Duodenal mucosa (tissue), 2 donors: ENCODE data around the gene DMRTC2.

Experiments used
- H3K27ac ChIP-seq: one replicate; pipeline ENCODE4 v1.7.0; 2013; ENCODE audit warnings: low read depth, low read length
- H3K27me3 ChIP-seq, 2 donors: one replicate each; pipeline ENCODE4 v1.7.0; 2013; ENCODE audit warnings: low read length in 2 of 2, control low read depth in 1 of 2; ENCODE audit not compliant: insufficient read depth in 2 of 2, control insufficient read depth in 1 of 2
- H3K36me3 ChIP-seq, 2 donors: one replicate each; pipeline ENCODE4 v1.7.0; 2013; ENCODE audit warnings: low read length in 2 of 2, control low read depth in 1 of 2; ENCODE audit not compliant: insufficient read depth in 2 of 2, control insufficient read depth in 1 of 2
- H3K4me1 ChIP-seq, 2 donors: one replicate each; pipeline ENCODE4 v1.7.0; 2013; ENCODE audit warnings: low read length in 2 of 2, control low read depth in 1 of 2; ENCODE audit not compliant: insufficient read depth in 2 of 2, control insufficient read depth in 1 of 2
- H3K4me3 ChIP-seq, 2 donors: one replicate each; pipeline ENCODE4 v1.7.0; 2013; ENCODE audit warnings: low read length in 2 of 2, low read depth in 1 of 2
- H3K9ac ChIP-seq, 2 donors: one replicate each; pipeline ENCODE4 v1.7.0; 2013; ENCODE audit warnings: low read length in 2 of 2, low read depth in 1 of 2
- H3K9me3 ChIP-seq, 2 donors: one replicate each; pipeline ENCODE4 v1.7.0; 2013; ENCODE audit warnings: low read length in 2 of 2, control low read depth in 1 of 2; ENCODE audit not compliant: control insufficient read depth in 1 of 2

The DMRTC2 gene

DNA sequence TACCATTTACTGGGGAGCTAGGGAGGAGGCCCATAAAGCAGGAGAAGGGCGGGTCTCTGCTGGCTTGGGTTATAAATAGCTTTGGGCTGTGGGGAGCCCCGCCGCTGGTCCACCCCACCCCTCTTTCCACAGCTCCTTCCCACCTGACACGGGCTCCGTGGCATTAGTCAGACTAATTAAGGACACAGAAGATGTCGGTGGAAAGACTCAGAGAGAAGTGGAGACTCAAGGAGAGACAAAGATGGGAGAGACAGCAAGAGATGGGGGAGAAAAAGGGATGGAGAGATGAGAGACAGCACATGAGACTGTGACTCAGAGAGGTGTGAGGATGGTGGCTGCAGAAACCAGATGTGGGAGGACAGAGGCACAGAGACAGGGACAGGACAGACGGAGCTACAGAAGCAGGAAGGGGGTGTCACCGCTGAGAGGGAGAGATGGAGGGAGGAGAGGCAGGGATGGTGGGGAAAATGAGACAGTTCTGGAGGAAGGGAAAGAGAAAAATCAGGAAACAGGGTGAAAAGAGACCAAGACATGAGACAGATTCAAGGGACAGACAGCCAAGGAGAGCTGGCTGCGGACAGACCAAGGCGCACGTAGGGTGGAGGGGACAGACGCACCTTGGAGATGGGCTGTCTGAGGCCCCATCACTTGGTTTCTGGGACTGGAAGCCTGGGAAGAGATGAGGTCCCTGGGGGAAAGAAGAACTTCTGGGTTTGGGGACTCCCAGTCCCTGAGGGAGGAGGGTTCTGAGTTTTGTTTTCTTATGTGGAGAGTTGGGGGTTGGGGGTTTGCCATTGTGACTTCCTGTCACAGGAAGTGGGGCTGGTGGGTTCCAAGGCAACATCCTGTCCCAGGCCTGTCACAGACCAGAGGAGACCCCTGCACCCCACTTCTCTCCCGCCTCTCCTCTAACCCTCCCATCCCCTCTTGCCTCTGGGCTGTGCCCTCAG lies 42.2 kb downstream of the DMRTC2 start:
- peak overlapping the region; percentile 13 to 56 for H3K4me3 ChIP-seq
- H3K36me3 ChIP-seq, result peaks cover 12 to 26% of the 10 kb centered on the region in 2 donors
- H3K27ac ChIP-seq, result peak overlapping the region; percentile 12
- H3K4me1 ChIP-seq, result peaks cover 35 to 45% of the 10 kb centered on the region in 2 donors
- H3K9me3 ChIP-seq, result no peaks in the 10 kb centered on the region
- peak overlapping the region in 1 of 2 donors; percentile 18 for H3K9ac ChIP-seq
- no peaks in the 10 kb centered on the region for H3K27me3 ChIP-seq

DNA sequence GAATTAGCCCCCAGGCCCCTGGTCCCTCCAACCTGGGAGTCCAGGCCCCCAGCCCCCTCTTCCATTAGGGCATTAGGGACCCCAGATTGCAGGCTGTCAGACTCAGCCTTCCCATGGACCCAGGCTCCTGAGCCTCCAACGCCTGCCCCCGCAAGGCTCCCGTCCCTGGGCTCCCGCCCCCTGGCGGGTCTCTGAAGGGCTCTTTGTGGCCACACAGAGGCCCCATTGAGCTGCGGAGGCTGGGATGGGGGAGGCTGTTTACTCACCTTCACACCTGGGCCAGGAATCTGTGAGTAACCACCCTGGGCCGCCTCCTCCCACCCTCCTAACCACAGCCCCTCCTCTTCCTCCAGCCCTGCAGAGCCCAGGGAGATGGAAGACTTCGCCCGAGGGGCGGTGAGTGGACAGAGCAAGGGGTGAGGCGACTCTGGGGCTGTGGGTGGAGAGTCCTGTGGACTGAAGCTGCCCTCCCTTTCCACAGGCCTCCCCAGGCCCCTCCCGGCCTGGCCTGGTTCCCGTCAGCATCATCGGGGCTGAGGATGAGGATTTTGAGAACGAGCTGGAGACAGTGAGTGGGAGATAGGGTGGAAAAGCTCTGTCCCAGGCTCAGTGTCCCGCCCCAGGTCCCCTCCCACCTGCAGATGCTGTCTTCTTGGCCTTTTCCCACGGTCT lies 43.0 kb downstream of the DMRTC2 start:
- no peak overlapping the region for H3K27ac ChIP-seq
- no peak overlapping the region for H3K9ac ChIP-seq

DNA sequence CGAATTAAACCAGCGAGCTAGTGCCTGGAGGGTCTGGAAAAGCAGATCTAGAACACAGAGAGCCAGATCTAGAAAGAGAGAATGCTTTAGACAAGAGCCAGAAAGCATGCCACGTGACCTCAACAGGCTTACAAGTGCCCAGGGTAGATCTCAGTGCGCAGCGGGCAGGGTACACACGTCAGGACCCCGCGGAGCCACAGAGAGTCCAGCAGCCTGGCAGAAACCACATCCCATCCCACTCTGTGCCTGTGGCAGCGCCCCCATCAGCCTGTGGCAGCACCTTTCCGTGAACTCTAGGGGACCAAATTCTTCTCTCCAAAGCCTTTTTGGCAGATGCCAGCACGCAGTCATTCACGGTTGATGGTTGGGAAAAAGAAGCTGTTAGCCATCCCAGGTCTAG lies 44.1 kb downstream of the DMRTC2 start:
- peaks cover 31 to 39% of the 10 kb centered on the region in 2 donors for H3K4me1 ChIP-seq
- no peak overlapping the region for H3K4me3 ChIP-seq
- no peak overlapping the region for H3K27ac ChIP-seq
- no peak overlapping the region for H3K9ac ChIP-seq
- no peaks in the 10 kb centered on the region for H3K27me3 ChIP-seq
- peaks cover 16 to 37% of the 10 kb centered on the region in 2 donors for H3K36me3 ChIP-seq
- no peaks in the 10 kb centered on the region for H3K9me3 ChIP-seq

More for the DNA sequence above, 43.0 kb downstream of the DMRTC2 start:
- Histone ChIP-seq H3K4me3 (peak overlapping the region in 1 of 2 donors; percentile 10), H3K4me1 (peaks cover 35 to 45% of the 10 kb centered on the region in 2 donors), H3K9me3 (no peaks in the 10 kb centered on the region), H3K36me3 (peaks cover 16 to 34% of the 10 kb centered on the region in 2 donors), H3K27me3 (no peaks in the 10 kb centered on the region)

DNA sequence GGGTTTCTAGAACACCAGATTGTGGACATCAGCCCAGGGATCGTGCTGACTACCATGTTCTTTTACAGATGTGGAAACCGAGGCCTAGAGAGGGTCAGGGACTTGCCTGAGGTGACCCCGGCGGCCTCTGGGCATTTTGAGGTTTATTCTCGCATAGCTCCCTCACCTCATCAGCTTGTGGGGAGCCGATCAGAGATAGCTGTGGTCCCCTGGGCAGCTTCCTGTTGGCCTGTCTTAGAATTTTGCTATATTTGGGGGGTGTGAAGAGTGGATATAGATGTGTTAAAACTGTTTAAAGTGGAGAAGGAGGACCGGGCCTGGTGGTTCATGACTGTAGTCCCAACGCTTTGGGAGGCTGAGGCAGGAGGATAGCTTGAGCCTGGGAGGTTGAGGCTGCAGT lies 45.1 kb downstream of the DMRTC2 start:
- Histone ChIP-seq H3K36me3 (peaks cover 23 to 43% of the 10 kb centered on the region in 2 donors), H3K27ac (no peak overlapping the region), H3K9ac (no peak overlapping the region), H3K4me1 (peaks cover 31 to 35% of the 10 kb centered on the region in 2 donors), H3K4me3 (no peak overlapping the region), H3K9me3 (no peaks in the 10 kb centered on the region), H3K27me3 (no peaks in the 10 kb centered on the region)

DNA sequence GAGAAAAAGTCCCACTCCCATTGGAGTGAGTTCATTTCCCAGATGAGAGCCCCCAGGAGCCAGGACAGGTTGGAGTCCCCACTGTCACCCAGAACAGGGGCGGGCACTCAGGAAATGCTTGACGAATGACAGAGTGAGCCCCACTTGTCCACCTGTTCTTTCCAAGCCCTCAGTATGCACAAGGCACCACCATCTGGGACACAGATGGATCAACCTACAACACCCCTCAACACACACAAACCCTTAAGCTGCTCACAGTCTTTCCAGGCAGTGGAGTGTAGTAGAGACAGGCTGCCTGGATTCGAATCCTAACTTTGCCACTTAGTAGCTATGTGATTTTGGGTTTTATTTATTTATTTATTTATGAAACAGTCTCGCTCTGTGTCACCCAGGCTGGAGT lies 46.1 kb downstream of the DMRTC2 start:
- Histone ChIP-seq H3K27me3 (no peaks in the 10 kb centered on the region), H3K4me1 (peaks cover 24% of the 10 kb centered on the region in 2 donors), H3K36me3 (peaks cover 33 to 54% of the 10 kb centered on the region in 2 donors), H3K4me3 (no peak overlapping the region), H3K9ac (no peak overlapping the region), H3K9me3 (no peaks in the 10 kb centered on the region), H3K27ac (no peak overlapping the region)

DNA sequence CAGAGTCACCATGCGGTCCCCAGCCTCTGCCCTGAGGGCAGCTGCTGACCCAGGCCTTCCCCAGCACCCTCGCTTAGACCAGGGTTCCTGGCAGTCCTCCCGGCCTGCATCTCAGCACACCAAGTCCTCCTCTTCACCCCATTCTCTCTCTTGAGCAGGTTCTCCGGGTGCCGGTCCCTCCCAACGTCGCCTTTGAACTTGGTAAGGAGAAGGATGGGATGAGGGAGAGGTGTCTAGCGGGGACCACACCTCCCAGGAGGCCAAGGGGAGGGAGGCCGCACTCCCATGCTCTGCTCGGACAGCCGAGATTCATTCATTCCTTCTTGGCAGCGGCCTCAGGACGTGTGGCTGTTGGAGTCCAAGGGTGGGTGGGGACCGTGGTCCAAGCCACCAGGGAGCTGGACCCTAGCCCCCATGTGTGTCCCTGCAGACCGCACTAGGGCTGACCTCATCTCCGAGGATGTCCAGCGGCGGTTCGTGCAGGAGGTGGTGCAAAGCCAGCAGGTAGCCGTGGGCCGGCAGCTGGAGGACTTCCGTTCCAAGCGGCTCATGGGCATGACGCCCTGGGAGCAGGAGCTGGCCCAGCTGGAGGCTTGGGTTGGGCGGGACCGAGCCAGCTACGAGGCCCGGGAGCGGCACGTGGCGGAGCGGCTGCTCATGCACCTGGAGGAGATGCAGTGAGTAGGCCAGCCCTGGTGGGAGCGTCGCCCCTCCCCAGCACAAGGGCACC lies 47.5 kb downstream of the DMRTC2 start:
- H3K9ac ChIP-seq, result no peak overlapping the region
- no peak overlapping the region for H3K4me3 ChIP-seq
- H3K27ac ChIP-seq, result no peak overlapping the region
- H3K4me1 ChIP-seq, result peaks cover 10 to 11% of the 10 kb centered on the region in 2 donors
- no peaks in the 10 kb centered on the region for H3K27me3 ChIP-seq
- H3K36me3 ChIP-seq, result peaks cover 37 to 60% of the 10 kb centered on the region in 2 donors
- H3K9me3 ChIP-seq, result no peaks in the 10 kb centered on the region

DNA sequence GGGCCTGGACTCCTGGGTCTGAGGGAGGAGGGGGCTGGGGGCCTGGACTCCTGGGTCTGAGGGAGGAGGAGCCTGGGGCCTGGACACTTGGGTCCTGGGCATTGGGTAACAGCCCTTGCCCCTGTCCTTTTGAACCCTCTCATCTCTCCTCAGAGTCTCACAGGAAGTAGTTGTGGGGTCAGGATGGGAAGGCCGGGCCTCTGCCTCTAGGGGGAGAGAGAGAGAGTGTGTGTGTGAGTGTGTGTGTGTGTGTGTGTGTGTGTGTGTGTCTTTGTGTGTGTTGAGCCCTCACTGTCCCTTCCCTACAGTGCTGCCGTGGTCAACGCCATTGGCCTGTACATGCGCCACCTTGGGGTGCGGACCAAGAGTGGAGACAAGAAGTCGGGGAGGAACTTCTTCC lies 49.1 kb downstream of the DMRTC2 start:
- Histone ChIP-seq H3K9me3 (no peaks in the 10 kb centered on the region), H3K4me3 (no peak overlapping the region), H3K27ac (no peak overlapping the region), H3K36me3 (peaks cover 40 to 68% of the 10 kb centered on the region in 2 donors), H3K9ac (no peak overlapping the region), H3K4me1 (no peaks in the 10 kb centered on the region), H3K27me3 (no peaks in the 10 kb centered on the region)

DNA sequence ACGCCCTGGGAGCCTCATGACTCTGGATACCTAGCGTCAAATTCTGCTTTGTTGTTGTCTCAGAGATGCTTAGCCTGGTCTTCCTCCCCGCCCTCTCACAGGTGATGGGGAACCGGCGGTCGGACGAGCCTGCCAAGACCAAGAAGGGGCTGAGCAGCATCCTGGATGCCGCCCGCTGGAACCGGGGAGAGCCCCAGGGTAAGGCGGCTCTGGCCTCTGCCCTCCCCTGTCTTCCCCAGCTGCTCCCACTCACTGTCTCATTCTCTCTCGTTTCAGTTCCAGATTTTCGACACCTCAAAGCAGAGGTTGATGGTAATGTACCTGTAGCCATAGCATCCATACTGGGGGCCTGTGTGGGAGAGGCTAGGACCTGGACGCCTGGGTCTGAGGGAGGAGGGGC lies 49.5 kb downstream of the DMRTC2 start:
- Histone ChIP-seq H3K4me3 (no peak overlapping the region), H3K36me3 (peaks cover 36 to 67% of the 10 kb centered on the region in 2 donors)

DNA sequence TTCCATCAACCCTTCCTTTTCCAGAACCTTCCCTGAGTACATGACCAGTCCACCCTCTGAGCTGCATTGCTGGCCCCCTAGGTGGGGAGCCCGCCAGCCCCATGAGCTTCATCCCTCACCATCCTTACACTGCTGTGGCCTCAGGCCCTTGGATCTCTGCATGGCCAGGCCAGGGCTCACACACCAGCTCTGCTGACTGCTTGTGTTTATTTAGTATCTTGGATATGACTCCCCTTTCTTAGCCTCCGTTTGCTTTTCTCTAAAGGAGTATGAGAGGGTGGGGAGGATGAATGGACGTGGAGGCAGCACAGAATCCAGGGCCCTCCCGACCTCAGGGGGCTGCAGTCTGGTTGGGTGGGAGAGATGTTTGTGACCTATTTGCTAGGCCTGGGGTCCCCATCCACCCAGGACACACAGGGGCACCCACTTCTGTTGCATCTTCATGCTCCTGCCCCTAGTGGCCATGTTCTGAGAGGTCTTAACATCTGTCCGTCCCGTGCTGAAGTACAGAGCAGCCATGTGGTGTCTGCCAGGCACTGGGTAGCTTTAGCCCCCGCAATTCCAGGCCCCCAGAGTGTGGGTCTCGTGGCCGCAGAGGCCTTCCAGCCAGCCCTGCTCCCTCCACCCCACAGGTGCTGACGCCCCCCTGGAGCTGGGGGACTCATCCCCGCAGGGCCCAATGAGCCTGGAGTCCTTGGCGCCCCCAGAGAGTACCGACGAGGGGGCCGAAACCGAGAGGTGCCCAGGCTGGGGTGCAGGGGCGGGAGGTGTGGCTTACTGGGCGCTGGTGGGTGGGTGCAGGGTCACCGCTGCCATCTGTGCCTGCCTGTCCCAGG lies 51.1 kb downstream of the DMRTC2 start:
- Histone ChIP-seq H3K4me3 (no peak overlapping the region), H3K4me1 (no peaks in the 10 kb centered on the region), H3K27me3 (no peaks in the 10 kb centered on the region), H3K9me3 (no peaks in the 10 kb centered on the region), H3K27ac (no peak overlapping the region), H3K9ac (no peak overlapping the region), H3K36me3 (peaks cover 40 to 70% of the 10 kb centered on the region in 2 donors)

More for the DNA sequence above, 49.5 kb downstream of the DMRTC2 start:
- Histone ChIP-seq H3K4me1 (no peaks in the 10 kb centered on the region), H3K27me3 (no peaks in the 10 kb centered on the region), H3K27ac (no peak overlapping the region), H3K9ac (no peak overlapping the region), H3K9me3 (no peaks in the 10 kb centered on the region)
